T-cell (primary cell): ENCODE results near the gene TRMT61A. TPM values are rescaled to one million over a fixed set of nuclear protein-coding genes. Genes with fewer than 3 reads are reported as not detected.

Experiments used
- ATAC-seq, 4 experiments: fragments of 200-7000 bp in 3 of 4; fragments of 150-1000 bp in 1 of 4; cut with Tn5 transposase; replicated peaks in 1 of 4; 1 replicate in 3 of 4; 2 replicates in 1 of 4; pipeline ENCODE4 v1.10.0; 2021; ENCODE audit warnings: moderate library complexity in 3 of 4, mild to moderate bottlenecking in 2 of 4, moderate number of reproducible peaks in 1 of 4
- CTCF ChIA-PET, 2 donors: fragments of 300-600 bp; sonication (Branson Sonifier 250); formaldehyde crosslinking; loops; one replicate each; lab custom pipeline; 2022; ENCODE audit warnings: antibody characterized with exemption in 2 of 2; lab: Charles Lee
- POLR2A ChIA-PET, 2 donors: fragments of 300-600 bp; sonication (Branson Sonifier 250); formaldehyde crosslinking; loops; one replicate each; lab custom pipeline; 2022; ENCODE audit warnings: antibody characterized with exemption in 2 of 2; lab: Charles Lee
- DNase-seq, 35 experiments: peaks; one replicate each; pipeline versions ENCODE4 v3.0.0 to v3.0.0-alpha.2; 2013 to 2023
- H3K27ac ChIP-seq: one replicate; pipeline ENCODE4 v1.5.1; 2013; ENCODE audit warnings: low read length
- H3K27me3 ChIP-seq, 2 experiments: replicated peaks in 1 of 2; 1 replicate in 1 of 2; 2 replicates in 1 of 2; pipeline versions ENCODE4 v1.6.1 to v1.7.0; 2013; ENCODE audit warnings: low read length in 1 of 2, mixed read lengths in 1 of 2; ENCODE audit not compliant: control insufficient read depth in 2 of 2, insufficient read depth in 2 of 2; ENCODE audit errors: extremely low read depth in 1 of 2
- H3K36me3 ChIP-seq, 2 donors: 1 replicate in 1 of 2; 2 replicates in 1 of 2; pipeline versions ENCODE4 v1.6.1 to v1.7.0; 2013; ENCODE audit warnings: low read length in 1 of 2; ENCODE audit not compliant: control insufficient read depth in 2 of 2, insufficient read depth in 1 of 2; ENCODE audit errors: extremely low read depth in 1 of 2
- H3K4me1 ChIP-seq, 2 experiments: 1 replicate in 1 of 2; 2 replicates in 1 of 2; pipeline versions ENCODE4 v1.6.1 to v1.7.0; 2013; ENCODE audit warnings: low read length in 2 of 2, mixed read lengths in 1 of 2; ENCODE audit not compliant: insufficient read depth in 2 of 2, control insufficient read depth in 1 of 2; ENCODE audit errors: extremely low read depth in 1 of 2
- H3K4me3 ChIP-seq, 2 donors: 1 replicate in 1 of 2; 2 replicates in 1 of 2; pipeline versions ENCODE4 v1.5.1 to v1.7.0; 2013; ENCODE audit warnings: mild to moderate bottlenecking in 2 of 2, low read length in 1 of 2, moderate library complexity in 1 of 2; ENCODE audit not compliant: control insufficient read depth in 1 of 2; ENCODE audit errors: extremely low read depth in 1 of 2
- H3K9me3 ChIP-seq: 2 replicates; pipeline ENCODE4 v1.7.0; 2013
- H3K27ac Mint-ChIP-seq, 2 donors: one replicate each; pipeline ENCODE4 v1.8.0; 2020 to 2021; ENCODE audit warnings: mild to moderate bottlenecking in 2 of 2, mixed read lengths in 2 of 2
- H3K27me3 Mint-ChIP-seq, 2 donors: one replicate each; pipeline ENCODE4 v1.8.0; 2021 to 2022; ENCODE audit warnings: mixed read lengths in 2 of 2
- H3K36me3 Mint-ChIP-seq: one replicate; pipeline ENCODE4 v1.8.0; 2021; ENCODE audit warnings: mixed read lengths
- H3K4me1 Mint-ChIP-seq, 3 donors: one replicate each; pipeline ENCODE4 v1.8.0; 2020 to 2022; ENCODE audit warnings: mixed read lengths in 3 of 3, mild to moderate bottlenecking in 1 of 3
- H3K4me3 Mint-ChIP-seq, 3 donors: one replicate each; pipeline ENCODE4 v1.8.0; 2020 to 2022; ENCODE audit warnings: mild to moderate bottlenecking in 3 of 3, mixed read lengths in 3 of 3, moderate library complexity in 3 of 3
- H3K9me3 Mint-ChIP-seq, 3 donors: one replicate each; pipeline ENCODE4 v1.8.0; 2020 to 2022; ENCODE audit warnings: mixed read lengths in 3 of 3
- WGBS: methylation state at CpG from one replicate; pipeline ENCODE4 v1.1.5; 2013; ENCODE audit warnings: missing lambda C conversion rate; ENCODE audit not compliant: insufficient coverage; 5-methylcytosine and 5-hydroxymethylcytosine counted together
- total RNA-seq, 35 experiments: library from RNA in 6 of 35; stranded (reverse) in 6 of 35; fragments of 120-200 nt in 1 of 35; gene quantifications; one replicate each; pipeline versions ENCODE4 v1.2.1 to v1.2.4 and lab custom pipeline; 2013 to 2026

Gene TRMT61A
- total RNA-seq, 5 donors from 2014 or later (not counting 1 experiment from before 2014, with no cell fraction given): 10.0 to 20.3 (median 17.6) TPM

GRCh38 chr14:103528146-103528586 lies 830 bp upstream of the TRMT61A start:
- WGBS: 86% methylated on average over 8 of the region's 10 CpGs
- Mint-ChIP-seq H3K36me3 (no peaks in the 10 kb centered on the region), H3K4me3 (peak overlapping the region; percentile 88 to 93 (median 89)), H3K27ac (peak overlapping the region; percentile 23 to 92), H3K4me1 (peaks cover 36 to 51% (median 48%) of the 10 kb centered on the region in 3 donors), H3K9me3 (no peaks in the 10 kb centered on the region), H3K27me3 (peaks cover 5 to 6% of the 10 kb centered on the region in 2 donors)
- Histone ChIP-seq H3K27ac (peak overlapping the region; percentile 79), H3K4me3 (peak overlapping the region; percentile 67 to 92), H3K4me1 (peaks cover 13 to 46% of the 10 kb centered on the region in 2 experiments), H3K9me3 (no peaks in the 10 kb centered on the region), H3K36me3 (peaks cover 0 to 7% of the 10 kb centered on the region in 2 donors), H3K27me3 (peaks cover 3 to 14% of the 10 kb centered on the region in 2 experiments)
- ChIA-PET CTCF (interaction anchor here (0.6 to 1.2 kb wide), 2 partner anchors 19 to 25 kb away, joined by 3 to 4 read pairs; no protein-coding TSS in a partner anchor), POLR2A (no interaction called here)
- DNase-seq (no peak), ATAC-seq (no peak)

- Mint-ChIP-seq H3K4me3 (peak overlapping the region; percentile 89 to 93 (median 90)), H3K4me1 (peaks cover 35 to 51% (median 48%) of the 10 kb centered on the region in 3 donors), H3K27ac (peak overlapping the region; percentile 90 to 92), H3K36me3 (no peaks in the 10 kb centered on the region), H3K27me3 (no peaks in the 10 kb centered on the region), H3K9me3 (no peaks in the 10 kb centered on the region)
- no peak for DNase-seq
- Histone ChIP-seq H3K27me3 (peaks cover 0 to 1% of the 10 kb centered on the region in 2 experiments), H3K27ac (peak overlapping the region; percentile 55), H3K36me3 (peaks cover 7 to 8% of the 10 kb centered on the region in 2 donors), H3K9me3 (no peaks in the 10 kb centered on the region), H3K4me1 (peaks cover 13 to 44% of the 10 kb centered on the region in 2 experiments), H3K4me3 (peak overlapping the region; percentile 80 to 93)
- ChIA-PET POLR2A (no interaction called here), CTCF (interaction anchor here in 1 of 2 donors (0.5 kb wide), 1 partner anchor 13 kb away, joined by 3 read pairs; no protein-coding TSS in a partner anchor)
- 57% methylated on average over 22 of the region's 42 CpGs for WGBS
- no peak for ATAC-seq
Measured at GRCh38 chr14:103529383-103530365, 678 bp downstream of the TRMT61A start.

GRCh38 chr14:103530390-103530789 lies 1.4 kb downstream of the TRMT61A start:
- ATAC-seq (no peak), DNase-seq (peak in 1 of 35 experiments; percentile 42)
- peaks cover 7 to 9% of the 10 kb centered on the region in 2 donors for H3K36me3 ChIP-seq
- Mint-ChIP-seq H3K4me1 (peaks cover 35 to 51% (median 46%) of the 10 kb centered on the region in 3 donors), H3K36me3 (no peaks in the 10 kb centered on the region), H3K9me3 (no peaks in the 10 kb centered on the region), H3K4me3 (peak overlapping the region; percentile 89 to 93 (median 90)), H3K27ac (peak overlapping the region in 1 of 2 donors; percentile 19), H3K27me3 (no peaks in the 10 kb centered on the region)
- H3K4me1 ChIP-seq: peaks cover 13 to 44% of the 10 kb centered on the region in 2 experiments
- H3K27ac ChIP-seq: no peak overlapping the region
- H3K27me3 ChIP-seq: no peaks in the 10 kb centered on the region
- WGBS: 89% methylated on average over 1 of the region's 7 CpGs
- H3K9me3 ChIP-seq: no peaks in the 10 kb centered on the region
- ChIA-PET CTCF (interaction anchor here in 1 of 2 donors (0.9 kb wide), 1 partner anchor 35 kb away, joined by 3 read pairs; no protein-coding TSS in a partner anchor), POLR2A (no interaction called here)
- H3K4me3 ChIP-seq: no peak overlapping the region

GRCh38 chr14:103530831-103531230 lies 1.8 kb downstream of the TRMT61A start:
- Histone ChIP-seq H3K36me3 (peaks cover 7 to 12% of the 10 kb centered on the region in 2 donors), H3K4me3 (no peak overlapping the region), H3K27ac (no peak overlapping the region), H3K4me1 (peaks cover 13 to 44% of the 10 kb centered on the region in 2 experiments), H3K27me3 (no peaks in the 10 kb centered on the region), H3K9me3 (no peaks in the 10 kb centered on the region)
- Mint-ChIP-seq H3K27ac (no peak overlapping the region), H3K36me3 (no peaks in the 10 kb centered on the region), H3K4me1 (peaks cover 35 to 51% (median 46%) of the 10 kb centered on the region in 3 donors), H3K27me3 (no peaks in the 10 kb centered on the region), H3K9me3 (no peaks in the 10 kb centered on the region), H3K4me3 (peak overlapping the region; percentile 89 to 93 (median 90))
- ChIA-PET POLR2A (no interaction called here), CTCF (interaction anchor here in 1 of 2 donors (0.9 kb wide), 1 partner anchor 34 kb away, joined by 3 read pairs; no protein-coding TSS in a partner anchor)
- ATAC-seq (no peak), DNase-seq (no peak)
- WGBS: 91% methylated on average over 11 of the region's 11 CpGs

GRCh38 chr14:103531421-103532215 lies 2.6 kb downstream of the TRMT61A start:
- no peak overlapping the region for H3K27ac ChIP-seq
- ChIA-PET CTCF (no interaction called here), POLR2A (interaction anchor here in 1 of 2 donors (0.5 kb wide), 1 partner anchor 32 kb away, joined by 11 read pairs; no protein-coding TSS in a partner anchor)
- DNase-seq (no peak), ATAC-seq (no peak)
- H3K4me3 Mint-ChIP-seq: peak overlapping the region in 2 of 3 donors; percentile 31
- H3K9me3 ChIP-seq: no peaks in the 10 kb centered on the region
- no peaks in the 10 kb centered on the region for H3K9me3 Mint-ChIP-seq
- no peak overlapping the region for H3K27ac Mint-ChIP-seq
- H3K4me1 ChIP-seq: peaks cover 13 to 42% of the 10 kb centered on the region in 2 experiments
- H3K27me3 ChIP-seq: no peaks in the 10 kb centered on the region
- peaks cover 35 to 50% (median 44%) of the 10 kb centered on the region in 3 donors for H3K4me1 Mint-ChIP-seq
- 95% methylated on average over 11 of the region's 15 CpGs for WGBS
- H3K36me3 Mint-ChIP-seq: no peaks in the 10 kb centered on the region
- H3K27me3 Mint-ChIP-seq: no peaks in the 10 kb centered on the region
- peaks cover 7 to 14% of the 10 kb centered on the region in 2 donors for H3K36me3 ChIP-seq
- H3K4me3 ChIP-seq: no peak overlapping the region
